GM10266 (cell line): ENCODE results near the gene MAP3K7.
A peak's percentile ranks its signal among the peaks of the same experiment; 100 is the strongest.

Experiments used
- DNase-seq: peaks from one replicate; pipeline ENCODE4 v3.0.0; 2012; ENCODE audit errors: extremely low spot score
- TF ChIP-seq, protein P1 (sequence below): IDR thresholded peaks from 2 replicates; pipeline ENCODE4 v1.5.1; 2012; ENCODE audit warnings: mild to moderate bottlenecking, low read depth; ENCODE audit not compliant: control insufficient read depth, insufficient read depth; ENCODE audit errors: missing control alignments

MAP3K7 gene

DNA sequence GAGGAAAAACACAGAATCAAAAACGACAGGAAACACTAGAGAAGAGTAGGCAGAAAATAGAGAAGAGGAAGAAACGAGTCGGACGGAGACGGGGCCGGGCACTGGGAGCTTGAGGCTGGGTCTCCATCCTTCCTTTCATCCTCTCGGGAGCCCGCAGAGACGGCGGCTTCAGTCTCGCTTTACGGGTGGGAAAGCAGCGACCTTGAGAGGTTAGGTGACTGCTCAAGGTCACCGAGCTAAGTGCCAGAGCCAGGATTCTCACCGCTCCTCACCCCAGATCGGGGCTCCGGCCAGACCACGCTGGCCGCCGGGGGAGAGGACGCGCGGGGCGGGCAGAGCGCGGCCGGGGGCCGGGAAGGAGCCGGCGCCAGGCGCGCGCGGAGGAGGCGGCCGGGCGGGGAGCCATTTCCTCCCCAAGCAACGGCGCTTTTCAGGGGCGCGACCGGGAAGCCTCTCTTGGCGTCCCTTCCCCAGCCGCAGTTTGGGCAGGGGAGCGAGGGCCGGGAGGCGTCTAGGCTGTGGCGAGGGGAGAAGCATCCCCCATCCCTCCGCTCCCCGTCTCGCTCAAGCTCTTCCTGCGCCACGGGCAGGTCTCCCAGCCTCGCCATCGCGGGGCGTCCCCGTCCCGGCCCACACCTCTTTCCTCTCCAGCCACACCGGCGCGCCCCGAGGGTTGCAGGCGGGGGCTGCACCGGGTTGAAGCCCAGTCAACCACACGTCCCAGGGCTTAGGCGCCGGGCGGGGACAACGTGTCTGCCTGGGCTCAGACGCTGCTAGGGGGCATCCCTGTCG is 24.1 kb upstream of the MAP3K7 start:
- DNase-seq: peak; percentile 66
- TF ChIP-seq, protein P1, sequence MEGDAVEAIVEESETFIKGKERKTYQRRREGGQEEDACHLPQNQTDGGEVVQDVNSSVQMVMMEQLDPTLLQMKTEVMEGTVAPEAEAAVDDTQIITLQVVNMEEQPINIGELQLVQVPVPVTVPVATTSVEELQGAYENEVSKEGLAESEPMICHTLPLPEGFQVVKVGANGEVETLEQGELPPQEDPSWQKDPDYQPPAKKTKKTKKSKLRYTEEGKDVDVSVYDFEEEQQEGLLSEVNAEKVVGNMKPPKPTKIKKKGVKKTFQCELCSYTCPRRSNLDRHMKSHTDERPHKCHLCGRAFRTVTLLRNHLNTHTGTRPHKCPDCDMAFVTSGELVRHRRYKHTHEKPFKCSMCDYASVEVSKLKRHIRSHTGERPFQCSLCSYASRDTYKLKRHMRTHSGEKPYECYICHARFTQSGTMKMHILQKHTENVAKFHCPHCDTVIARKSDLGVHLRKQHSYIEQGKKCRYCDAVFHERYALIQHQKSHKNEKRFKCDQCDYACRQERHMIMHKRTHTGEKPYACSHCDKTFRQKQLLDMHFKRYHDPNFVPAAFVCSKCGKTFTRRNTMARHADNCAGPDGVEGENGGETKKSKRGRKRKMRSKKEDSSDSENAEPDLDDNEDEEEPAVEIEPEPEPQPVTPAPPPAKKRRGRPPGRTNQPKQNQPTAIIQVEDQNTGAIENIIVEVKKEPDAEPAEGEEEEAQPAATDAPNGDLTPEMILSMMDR: no peak

DNA sequence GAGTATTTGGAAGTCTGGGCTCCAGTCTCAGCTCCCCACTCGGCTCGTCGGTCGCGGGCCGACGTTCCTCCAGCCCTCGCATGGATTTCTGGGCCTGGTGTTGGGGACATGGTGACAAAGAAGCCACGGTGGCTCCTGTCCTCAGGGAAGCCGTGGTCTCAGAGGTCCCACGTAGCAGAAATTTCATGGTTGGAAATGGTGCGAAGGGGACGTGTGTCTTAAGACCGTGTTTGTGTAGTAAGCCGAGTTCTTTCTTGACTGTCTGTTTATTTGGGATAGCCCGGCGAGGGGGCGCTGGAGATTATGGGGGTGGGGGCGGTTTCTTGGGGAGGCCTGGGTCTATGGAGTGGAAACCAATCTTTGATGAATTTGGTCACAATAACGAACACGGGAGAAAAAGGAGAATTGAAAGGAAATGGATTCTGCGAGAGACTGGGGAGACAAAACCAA is 23.5 kb upstream of the MAP3K7 start:
- DNase-seq: no peak
- TF ChIP-seq, protein P1: no peak

DNA sequence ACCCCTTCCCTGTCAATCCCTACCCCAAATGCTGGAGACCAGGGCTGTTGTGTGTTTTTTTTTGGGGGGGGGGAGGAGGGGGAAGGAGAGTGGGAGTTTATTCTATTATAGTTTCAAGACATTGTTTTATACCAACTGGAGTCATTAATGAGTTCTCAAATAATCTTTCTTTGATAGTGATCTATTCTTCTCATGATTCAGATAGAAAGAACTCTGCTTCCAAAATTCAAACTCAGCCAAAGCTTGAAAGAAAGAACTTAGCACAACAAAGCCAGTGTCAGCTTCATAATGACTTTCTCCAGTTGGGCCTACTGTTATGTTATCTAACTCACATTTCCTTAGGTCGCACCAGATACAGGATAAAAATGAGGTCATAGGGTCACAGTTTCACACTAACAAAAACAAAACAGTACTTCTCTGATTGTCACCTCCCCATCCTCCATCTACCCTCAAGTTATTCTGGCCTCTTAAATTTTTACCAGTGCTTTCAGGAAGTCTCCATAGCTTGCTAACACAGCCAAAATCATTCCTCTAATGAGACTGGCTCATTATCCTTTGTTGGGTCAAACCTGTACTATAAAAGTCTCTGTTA is 19.0 kb upstream of the MAP3K7 start:
- DNase-seq: no peak
- TF ChIP-seq, protein P1: no peak

DNA sequence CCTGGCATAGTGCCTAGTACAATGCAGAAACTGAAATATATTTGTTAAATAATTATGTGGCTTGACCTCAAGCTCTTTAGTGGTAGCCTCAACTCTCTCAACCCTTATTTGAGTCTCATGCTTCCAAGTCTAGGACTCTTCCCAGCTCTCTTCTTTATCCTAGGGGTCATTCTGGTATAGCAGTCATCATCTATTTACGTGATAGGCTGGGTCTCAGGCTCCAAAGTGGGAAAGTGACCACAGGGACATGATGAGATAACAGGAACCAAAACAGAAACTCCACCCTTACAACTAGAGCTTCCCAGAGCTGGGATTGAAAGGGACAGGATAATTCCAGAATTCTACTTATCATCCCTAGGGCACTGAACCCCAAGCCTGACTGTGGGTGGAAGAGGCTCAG is 17.7 kb upstream of the MAP3K7 start:
- TF ChIP-seq, protein P1: no peak
- no peak for DNase-seq

DNA sequence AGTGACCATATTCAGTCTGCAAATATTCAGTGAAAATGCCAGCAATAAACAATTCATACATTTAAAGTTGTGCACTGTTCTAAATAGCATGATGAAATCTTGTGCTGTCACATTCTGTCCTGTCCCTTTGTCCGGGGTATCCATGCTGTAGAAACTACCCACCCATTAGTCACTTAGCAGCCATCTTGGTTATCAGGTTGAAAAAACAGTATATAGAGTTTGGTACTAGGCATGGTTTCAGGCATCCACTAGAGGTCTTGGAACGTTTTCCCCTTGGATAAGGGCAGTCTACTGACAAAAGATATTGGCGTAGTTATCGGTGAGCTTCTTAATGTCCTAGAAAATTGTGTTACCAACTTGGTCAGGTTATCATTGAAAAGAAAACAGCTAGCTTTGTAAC is 12.3 kb upstream of the MAP3K7 start:
- DNase-seq: no peak
- TF ChIP-seq, protein P1: no peak

DNA sequence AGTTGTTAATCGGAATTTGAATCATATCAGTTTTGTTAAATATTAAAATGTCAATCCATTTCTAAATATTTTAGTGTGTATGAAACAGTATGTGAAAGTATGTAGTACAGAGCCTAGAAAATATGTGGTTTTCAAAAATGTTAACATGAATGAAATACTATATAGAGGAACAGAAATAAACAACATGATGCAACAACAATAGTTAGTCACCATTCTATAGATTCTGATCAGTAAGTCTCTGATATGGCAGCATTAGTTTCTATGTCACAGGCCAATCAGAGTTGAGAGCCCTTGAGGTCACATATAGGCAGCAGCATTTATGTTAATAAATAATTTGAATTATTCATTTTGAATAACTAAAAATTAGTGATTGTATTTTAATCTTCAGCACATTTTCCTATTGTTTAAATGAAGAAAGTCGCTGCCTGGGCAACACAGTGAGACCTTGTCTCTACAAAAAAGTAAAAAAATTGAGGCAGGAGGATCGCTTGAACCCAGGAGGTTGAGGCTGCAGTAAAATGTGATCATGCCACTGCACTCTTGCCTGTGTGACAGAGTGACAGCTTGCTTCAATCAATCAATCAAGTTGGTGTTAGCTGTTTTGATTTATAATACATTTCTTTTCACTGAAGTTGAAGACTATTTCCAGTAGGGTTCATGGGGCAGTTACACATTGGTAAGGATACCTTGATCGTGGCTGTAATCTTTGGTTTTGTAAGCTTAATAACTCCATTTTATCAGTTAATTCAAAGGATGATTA is 11.5 kb upstream of the MAP3K7 start:
- DNase-seq: no peak
- TF ChIP-seq, protein P1: no peak
